Measurements from ENCODE around the gene CLSTN1.

The CLSTN1 gene

DNA sequence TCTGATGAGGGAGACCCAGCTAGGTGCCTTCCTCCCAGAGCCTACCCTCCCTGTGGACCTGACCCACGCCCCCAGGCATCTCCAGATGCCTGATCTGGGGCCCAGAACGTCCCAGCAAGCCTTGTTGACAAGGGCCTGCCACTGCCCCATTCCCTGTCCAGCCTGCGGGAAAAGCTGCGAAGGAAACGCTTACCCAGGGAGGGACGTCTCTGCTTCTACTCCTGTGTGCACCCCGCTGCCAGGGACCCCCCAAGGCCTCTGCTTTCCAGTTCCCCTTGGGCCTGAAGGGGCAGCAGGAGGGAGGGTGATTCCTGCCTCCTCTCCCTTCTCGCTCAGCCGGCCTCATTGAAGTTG lies 11.6 kb upstream of the CLSTN1 start:
- Histone ChIP-seq H3K4me2 (ENCODE audit: low read length) (no peak overlapping the region), H2BK5ac (ENCODE audit: low read depth, low read length, poor library complexity) (no peak overlapping the region), H3K27ac (ENCODE audit: low read depth, low read length) (no peak overlapping the region), H3K4me3 (ENCODE audit: low read depth, low read length) (no peak overlapping the region), H3K4ac (ENCODE audit: low read depth, low read length) (no peak overlapping the region), H4K91ac (ENCODE audit: low read depth, low read length) (no peak overlapping the region), H3K14ac (ENCODE audit: low read length) (no peak overlapping the region), H2AK5ac (ENCODE audit: low read length) (no peak overlapping the region), H3K23ac (ENCODE audit: low read length) (no peak overlapping the region), H3K79me2 (ENCODE audit: control insufficient read depth, insufficient read depth, low read length, poor library complexity) (no peaks in the 10 kb centered on the region), H3K9me3 (ENCODE audit: insufficient read depth, low read depth, low read length) (no peaks in the 10 kb centered on the region), H3K18ac (ENCODE audit: low read length) (no peak overlapping the region), H2BK12ac (ENCODE audit: low read length) (no peak overlapping the region), H3K36me3 (ENCODE audit: control insufficient read depth in 1 of 2, insufficient read depth in 2 of 2, low read length in 2 of 2) (no peaks in the 10 kb centered on the region), H3K9ac (ENCODE audit: low read length) (no peak overlapping the region), H3K27me3 (ENCODE audit: insufficient read depth, low read length) (no peaks in the 10 kb centered on the region), H3K4me1 (ENCODE audit: control insufficient read depth in 1 of 2, insufficient read depth in 2 of 2, low read length in 2 of 2) (no peaks in the 10 kb centered on the region), H2AFZ (ENCODE audit: insufficient read depth, low read length, poor library complexity) (no peak overlapping the region), H4K12ac (ENCODE audit: low read depth, low read length) (no peak overlapping the region), H2BK120ac (ENCODE audit: insufficient read depth, low read length, poor library complexity) (no peak overlapping the region), H4K8ac (ENCODE audit: low read depth, low read length) (no peak overlapping the region), H3K79me1 (ENCODE audit: low read length) (no peaks in the 10 kb centered on the region)
- no peak for DNase-seq
- no CpG with 5 or more reads among the region's 9 CpGs for WGBS (ENCODE audit: extremely low coverage, insufficient coverage, insufficient read length)

GRCh38 chr1:9833632-9834031 lies 9.9 kb upstream of the CLSTN1 start:
- no peaks in the 10 kb centered on the region for H3K79me2 ChIP-seq (ENCODE audit: control insufficient read depth, insufficient read depth, low read length, poor library complexity)
- no peak overlapping the region for H3K14ac ChIP-seq (ENCODE audit: low read length)
- H2AFZ ChIP-seq (ENCODE audit: insufficient read depth, low read length, poor library complexity): no peak overlapping the region
- no peaks in the 10 kb centered on the region for H3K36me3 ChIP-seq (ENCODE audit: control insufficient read depth in 1 of 2, insufficient read depth in 2 of 2, low read length in 2 of 2)
- no peak overlapping the region for H3K4me3 ChIP-seq (ENCODE audit: low read depth, low read length)
- no peaks in the 10 kb centered on the region for H3K79me1 ChIP-seq (ENCODE audit: low read length)
- H2AK5ac ChIP-seq (ENCODE audit: low read length): no peak overlapping the region
- no peak overlapping the region for H2BK120ac ChIP-seq (ENCODE audit: insufficient read depth, low read length, poor library complexity)
- no peaks in the 10 kb centered on the region for H3K4me1 ChIP-seq (ENCODE audit: control insufficient read depth in 1 of 2, insufficient read depth in 2 of 2, low read length in 2 of 2)
- no peaks in the 10 kb centered on the region for H3K9me3 ChIP-seq (ENCODE audit: insufficient read depth, low read depth, low read length)
- no peak overlapping the region for H4K8ac ChIP-seq (ENCODE audit: low read depth, low read length)
- H3K27ac ChIP-seq (ENCODE audit: low read depth, low read length): no peak overlapping the region
- DNase-seq: no peak
- no peak overlapping the region for H3K4me2 ChIP-seq (ENCODE audit: low read length)
- no peaks in the 10 kb centered on the region for H3K27me3 ChIP-seq (ENCODE audit: insufficient read depth, low read length)
- no peak overlapping the region for H2BK5ac ChIP-seq (ENCODE audit: low read depth, low read length, poor library complexity)
- no CpG with 5 or more reads among the region's 3 CpGs for whole genome bisulfite sequencing (ENCODE audit: extremely low coverage, insufficient coverage, insufficient read length)
- no peak overlapping the region for H3K4ac ChIP-seq (ENCODE audit: low read depth, low read length)
- H3K23ac ChIP-seq (ENCODE audit: low read length): no peak overlapping the region
- no peak overlapping the region for H4K12ac ChIP-seq (ENCODE audit: low read depth, low read length)
- no peak overlapping the region for H3K18ac ChIP-seq (ENCODE audit: low read length)
- no peak overlapping the region for H3K9ac ChIP-seq (ENCODE audit: low read length)
- no peak overlapping the region for H4K91ac ChIP-seq (ENCODE audit: low read depth, low read length)
- no peak overlapping the region for H2BK12ac ChIP-seq (ENCODE audit: low read length)

DNA sequence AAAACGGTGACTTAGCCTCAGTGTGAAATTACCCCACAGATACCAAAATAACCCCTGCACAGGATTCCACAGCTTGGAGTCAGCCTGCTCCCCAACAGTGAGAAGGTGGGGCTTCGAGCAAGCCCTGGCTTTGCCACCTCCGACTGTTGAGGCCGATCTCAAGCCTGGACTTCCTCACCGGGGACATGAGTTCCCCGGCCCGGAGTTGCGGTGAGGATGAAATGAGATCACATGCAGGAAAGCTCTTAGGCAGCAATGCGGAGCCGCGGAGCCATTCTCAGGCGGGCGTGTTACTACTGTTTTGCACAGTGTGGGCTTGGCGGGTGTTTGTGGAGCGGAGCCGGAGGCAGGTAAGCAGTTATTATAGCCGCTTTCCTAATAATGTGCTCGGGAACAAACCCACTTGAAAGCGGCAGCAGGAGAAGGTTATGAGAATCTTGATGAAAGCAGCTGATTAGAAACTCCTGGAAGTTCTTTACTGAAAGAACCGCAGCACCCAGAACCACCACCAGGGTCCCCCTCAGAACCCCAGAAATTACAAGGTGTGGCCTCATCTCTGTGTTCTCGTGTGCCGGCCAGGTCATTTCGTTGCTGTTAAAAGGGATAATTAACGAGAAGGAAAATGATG lies 3.9 kb upstream of the CLSTN1 start:
- Histone ChIP-seq H3K79me1 (ENCODE audit: low read length) (peaks cover 12% of the 10 kb centered on the region), H2BK120ac (ENCODE audit: insufficient read depth, low read length, poor library complexity) (no peak overlapping the region), H3K79me2 (ENCODE audit: control insufficient read depth, insufficient read depth, low read length, poor library complexity) (peaks cover 7% of the 10 kb centered on the region), H3K36me3 (ENCODE audit: control insufficient read depth in 1 of 2, insufficient read depth in 2 of 2, low read length in 2 of 2) (no peaks in the 10 kb centered on the region), H3K9ac (ENCODE audit: low read length) (no peak overlapping the region), H3K27ac (ENCODE audit: low read depth, low read length) (no peak overlapping the region), H2AK5ac (ENCODE audit: low read length) (no peak overlapping the region), H2BK5ac (ENCODE audit: low read depth, low read length, poor library complexity) (no peak overlapping the region), H4K91ac (ENCODE audit: low read depth, low read length) (no peak overlapping the region), H4K12ac (ENCODE audit: low read depth, low read length) (no peak overlapping the region), H3K4me3 (ENCODE audit: low read depth, low read length) (no peak overlapping the region), H3K4ac (ENCODE audit: low read depth, low read length) (no peak overlapping the region), H3K9me3 (ENCODE audit: insufficient read depth, low read depth, low read length) (no peaks in the 10 kb centered on the region), H3K14ac (ENCODE audit: low read length) (no peak overlapping the region), H2AFZ (ENCODE audit: insufficient read depth, low read length, poor library complexity) (no peak overlapping the region), H2BK12ac (ENCODE audit: low read length) (no peak overlapping the region), H3K4me2 (ENCODE audit: low read length) (no peak overlapping the region), H3K23ac (ENCODE audit: low read length) (no peak overlapping the region), H3K27me3 (ENCODE audit: insufficient read depth, low read length) (no peaks in the 10 kb centered on the region), H3K18ac (ENCODE audit: low read length) (no peak overlapping the region), H3K4me1 (ENCODE audit: control insufficient read depth in 1 of 2, insufficient read depth in 2 of 2, low read length in 2 of 2) (peaks cover 12% of the 10 kb centered on the region in 2 experiments), H4K8ac (ENCODE audit: low read depth, low read length) (no peak overlapping the region)
- WGBS (ENCODE audit: extremely low coverage, insufficient coverage, insufficient read length): no CpG with 5 or more reads among the region's 24 CpGs
- peak; percentile 23 to 37 for DNase-seq

DNA sequence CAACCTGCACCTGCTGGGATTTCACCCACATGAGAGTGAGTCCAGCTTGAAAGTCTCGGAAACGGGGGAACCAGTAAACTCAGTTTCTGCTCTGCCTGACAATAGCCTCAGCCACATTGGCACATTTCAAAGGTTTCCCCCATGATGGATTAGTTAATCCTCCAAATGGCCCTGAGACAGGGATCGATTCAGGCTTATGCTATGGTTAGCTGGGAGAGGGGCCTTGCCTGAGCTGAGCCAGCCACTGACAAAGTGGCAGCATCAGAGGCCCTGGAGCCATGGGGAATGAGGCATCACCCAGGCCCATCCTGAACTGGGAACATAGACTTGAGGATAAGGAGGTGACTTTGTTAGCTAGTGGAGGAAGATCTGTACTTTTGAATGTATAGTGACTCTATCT lies 2.9 kb upstream of the CLSTN1 start:
- H4K91ac ChIP-seq (ENCODE audit: low read depth, low read length): no peak overlapping the region

More for the DNA sequence above, 2.9 kb upstream of the CLSTN1 start:
- Histone ChIP-seq H3K27ac (ENCODE audit: low read depth, low read length) (no peak overlapping the region), H2AK5ac (ENCODE audit: low read length) (no peak overlapping the region), H2BK12ac (ENCODE audit: low read length) (no peak overlapping the region), H3K27me3 (ENCODE audit: insufficient read depth, low read length) (no peaks in the 10 kb centered on the region), H3K79me1 (ENCODE audit: low read length) (peaks cover 12% of the 10 kb centered on the region), H3K79me2 (ENCODE audit: control insufficient read depth, insufficient read depth, low read length, poor library complexity) (peaks cover 7% of the 10 kb centered on the region), H3K36me3 (ENCODE audit: control insufficient read depth in 1 of 2, insufficient read depth in 2 of 2, low read length in 2 of 2) (no peaks in the 10 kb centered on the region), H3K4ac (ENCODE audit: low read depth, low read length) (no peak overlapping the region), H3K23ac (ENCODE audit: low read length) (no peak overlapping the region), H2BK5ac (ENCODE audit: low read depth, low read length, poor library complexity) (no peak overlapping the region), H3K4me3 (ENCODE audit: low read depth, low read length) (no peak overlapping the region), H3K4me1 (ENCODE audit: control insufficient read depth in 1 of 2, insufficient read depth in 2 of 2, low read length in 2 of 2) (peaks cover 12% of the 10 kb centered on the region in 2 experiments), H3K14ac (ENCODE audit: low read length) (no peak overlapping the region), H3K18ac (ENCODE audit: low read length) (no peak overlapping the region), H3K4me2 (ENCODE audit: low read length) (no peak overlapping the region), H3K9me3 (ENCODE audit: insufficient read depth, low read depth, low read length) (no peaks in the 10 kb centered on the region), H4K8ac (ENCODE audit: low read depth, low read length) (no peak overlapping the region), H2AFZ (ENCODE audit: insufficient read depth, low read length, poor library complexity) (no peak overlapping the region), H2BK120ac (ENCODE audit: insufficient read depth, low read length, poor library complexity) (no peak overlapping the region), H4K12ac (ENCODE audit: low read depth, low read length) (no peak overlapping the region), H3K9ac (ENCODE audit: low read length) (no peak overlapping the region)
- no CpG with 5 or more reads among the region's 3 CpGs for whole genome bisulfite sequencing (ENCODE audit: extremely low coverage, insufficient coverage, insufficient read length)
- DNase-seq: no peak

All from trophoblast cell (in vitro differentiated cells and primary cell).